ENCODE results near the gene GREB1. TPM values are rescaled to one million over a fixed set of nuclear protein-coding genes. Genes with fewer than 3 reads are reported as not detected.

Gene GREB1
- total RNA-seq, 1 donor from 2014 or later = 0.24 TPM

DNA sequence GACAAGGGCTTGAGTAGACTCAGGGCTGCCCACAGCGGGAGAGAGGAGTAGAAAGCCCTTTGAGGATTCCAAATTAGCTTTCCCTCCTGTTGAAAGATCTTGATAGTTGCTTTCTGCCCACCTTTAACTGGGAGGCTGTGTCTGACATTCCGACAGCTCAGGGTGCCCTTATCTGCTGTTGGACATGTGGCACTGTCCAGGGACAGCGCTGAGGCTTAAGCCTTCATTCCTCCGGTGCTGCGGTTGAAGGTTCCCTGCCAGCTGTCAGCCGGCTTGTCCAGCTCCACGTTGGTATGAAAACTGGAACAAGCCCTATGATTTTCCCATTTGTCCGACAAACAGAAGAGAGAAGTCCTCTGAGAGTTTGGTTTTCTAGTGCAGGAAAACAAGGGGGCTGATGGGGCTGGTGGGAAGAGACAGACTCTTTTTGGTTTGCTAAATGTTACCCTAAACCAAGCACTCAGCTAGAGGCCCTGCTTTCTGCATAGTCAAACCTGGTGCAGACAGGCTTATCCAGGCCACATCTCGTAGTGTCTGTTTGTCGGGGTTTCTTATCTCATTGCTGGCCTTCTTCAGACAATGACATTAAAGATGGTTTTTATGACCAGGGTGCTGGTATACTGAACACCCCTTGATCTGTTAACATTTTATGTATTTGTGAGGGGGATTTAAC is 24.5 kb downstream of the GREB1 start:
- DNase-seq (ENCODE audit: low read depth) = peak; percentile 69

DNA sequence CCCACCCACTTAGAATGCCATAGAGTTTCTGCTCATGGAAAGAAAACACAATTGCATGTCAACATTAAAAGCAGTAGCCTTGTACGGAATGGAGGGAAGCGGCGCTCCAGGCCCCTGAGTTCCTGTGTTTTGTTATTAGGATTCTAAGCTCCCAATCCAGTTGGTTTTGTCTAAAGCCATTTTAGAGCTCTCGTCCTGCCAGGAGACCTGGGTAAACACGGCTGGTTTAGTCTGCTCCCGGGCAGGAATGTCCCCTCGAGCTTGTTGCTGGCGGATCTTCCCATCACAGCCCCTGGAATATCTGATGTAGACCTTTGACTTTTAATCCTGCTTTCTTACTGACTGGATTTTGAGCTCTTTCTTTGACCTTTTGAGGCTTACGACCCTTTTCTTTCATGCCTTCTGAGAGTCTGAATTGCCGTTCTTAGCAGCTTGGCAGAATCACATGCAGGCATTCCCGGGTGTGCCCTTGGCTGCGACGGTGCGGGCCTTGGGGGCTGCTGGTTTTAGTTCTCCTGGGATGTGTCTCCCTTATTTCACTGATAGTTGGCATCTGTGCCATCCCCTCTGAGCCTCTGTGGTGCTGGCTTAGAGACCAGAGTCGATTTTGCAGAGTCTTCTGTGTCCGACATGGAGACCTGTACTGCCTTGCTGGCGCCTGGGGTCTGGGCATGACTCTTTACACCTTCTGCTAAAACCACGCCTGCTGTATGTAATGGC is 25.4 kb downstream of the GREB1 start:
- DNase-seq (ENCODE audit: low read depth) = no peak

DNA sequence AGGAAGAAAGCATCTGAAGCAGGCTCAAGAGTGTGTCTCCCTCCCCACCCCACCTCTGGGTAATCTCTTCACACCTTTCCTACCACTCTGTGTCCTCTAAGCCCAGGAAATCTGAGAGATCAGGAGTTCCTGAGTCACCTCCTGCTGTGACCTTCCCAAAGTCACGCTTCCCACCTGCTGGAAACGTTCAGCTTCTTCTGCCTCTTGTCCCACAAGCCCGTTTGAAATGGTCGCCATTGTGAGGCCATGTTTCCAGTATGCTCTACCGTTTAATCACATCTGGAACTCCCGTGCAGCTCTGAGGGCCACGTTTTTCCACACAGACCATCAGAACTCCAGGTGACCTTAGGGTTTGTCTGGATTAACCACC is 25.9 kb downstream of the GREB1 start:
- no peak for DNase-seq (ENCODE audit: low read depth)

DNA sequence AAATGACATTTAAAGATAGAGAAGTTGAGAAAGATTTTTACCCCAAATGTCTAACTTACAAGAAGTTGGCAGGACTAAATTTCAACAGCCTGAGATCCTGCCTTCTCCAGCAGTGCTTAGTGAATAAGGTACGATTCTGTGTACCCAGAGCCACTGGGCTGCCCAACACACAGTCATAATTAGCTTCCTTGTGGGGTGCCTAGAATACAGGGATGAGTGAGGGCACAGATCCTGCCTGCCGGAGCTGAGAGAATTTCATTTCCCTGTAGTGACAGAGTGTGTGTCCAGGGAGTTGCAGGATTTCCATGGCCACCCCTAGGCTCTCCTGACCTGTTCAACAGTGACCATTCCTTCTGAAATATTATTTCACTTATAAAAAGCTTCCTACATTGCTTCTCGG is 27.0 kb downstream of the GREB1 start:
- DNase-seq (ENCODE audit: low read depth) = no peak

DNA sequence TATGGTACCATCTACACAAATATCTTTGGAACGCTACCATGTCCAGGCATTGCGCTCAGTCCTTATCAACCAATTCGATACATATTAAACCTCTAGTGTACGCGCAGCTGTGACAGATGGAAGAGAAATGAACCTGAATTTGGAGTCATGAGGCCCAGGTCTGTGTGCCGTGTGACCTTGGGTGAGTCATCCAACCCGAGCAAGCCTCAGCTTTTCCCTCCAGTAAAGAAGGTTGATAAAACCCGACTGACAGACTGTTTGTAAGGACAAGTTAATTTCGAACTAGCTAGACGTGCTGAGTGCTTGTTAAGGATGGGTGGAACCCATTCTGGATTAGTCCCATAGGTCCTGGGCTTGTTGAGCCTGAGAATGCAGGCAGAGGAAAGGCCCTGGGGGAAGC is 28.2 kb downstream of the GREB1 start:
- DNase-seq (ENCODE audit: low read depth) = no peak

DNA sequence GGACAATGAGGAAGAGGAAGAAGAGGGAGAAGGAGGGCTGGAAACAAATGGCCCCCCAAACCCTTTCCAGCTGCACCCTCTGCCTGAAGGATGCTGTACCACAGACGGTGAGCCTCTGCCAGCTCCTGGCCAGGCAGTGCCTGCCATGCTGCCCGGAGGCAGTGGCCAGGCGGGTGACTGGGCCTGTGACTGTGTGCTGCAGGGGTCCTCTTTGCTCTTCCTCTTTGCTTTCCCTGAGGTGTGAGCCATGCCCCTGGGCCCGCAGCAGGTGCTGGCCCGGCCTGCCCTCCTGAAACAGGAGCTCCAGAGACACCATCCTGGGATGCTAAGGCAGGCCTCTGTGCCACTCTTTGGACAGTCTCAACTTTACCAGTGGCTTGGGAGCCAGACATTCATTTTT is 28.6 kb downstream of the GREB1 start:
- no peak for DNase-seq (ENCODE audit: low read depth)

DNA sequence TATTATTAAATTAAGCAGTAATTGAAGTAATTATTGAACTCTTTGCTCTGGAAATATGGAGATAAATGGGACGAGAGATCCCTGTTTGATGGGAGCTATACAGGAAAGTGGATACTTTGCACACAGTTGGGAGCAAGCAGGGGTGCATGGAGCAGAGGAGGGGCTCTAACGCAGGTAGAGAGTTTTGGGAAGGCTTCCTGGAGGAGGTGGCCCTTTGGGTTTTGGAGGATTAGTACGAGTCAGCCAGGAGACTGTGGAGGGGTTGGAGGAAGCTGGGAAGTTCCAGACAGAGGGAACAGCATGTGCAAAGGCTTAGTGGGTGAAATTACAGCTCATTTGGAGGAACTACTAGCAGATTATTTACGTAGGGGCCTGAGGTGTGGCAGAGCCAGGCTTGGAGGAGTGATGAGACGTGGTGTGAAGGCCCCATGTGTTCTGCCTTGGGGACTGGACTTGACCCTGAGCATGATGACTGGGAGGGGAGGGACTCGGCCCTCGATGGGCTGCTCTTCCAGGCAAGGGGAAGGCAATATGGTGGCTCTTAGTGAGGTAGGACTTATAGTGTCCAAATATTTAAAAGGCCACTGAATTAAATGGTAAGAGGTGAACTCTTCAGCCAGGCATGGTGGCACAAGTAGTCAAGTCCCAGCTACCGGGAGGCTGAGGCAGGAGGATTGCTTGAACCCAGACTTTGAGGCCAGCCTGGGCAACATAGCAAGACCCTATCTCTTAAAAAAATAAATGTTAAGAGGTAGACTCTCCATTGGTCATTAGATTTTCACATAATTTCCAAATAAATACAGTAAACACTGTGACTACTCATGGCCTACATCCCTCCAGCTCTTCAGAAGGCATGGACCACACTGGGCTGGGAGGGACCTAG is 30.2 kb downstream of the GREB1 start:
- DNase-seq (ENCODE audit: low read depth) = no peak

DNA sequence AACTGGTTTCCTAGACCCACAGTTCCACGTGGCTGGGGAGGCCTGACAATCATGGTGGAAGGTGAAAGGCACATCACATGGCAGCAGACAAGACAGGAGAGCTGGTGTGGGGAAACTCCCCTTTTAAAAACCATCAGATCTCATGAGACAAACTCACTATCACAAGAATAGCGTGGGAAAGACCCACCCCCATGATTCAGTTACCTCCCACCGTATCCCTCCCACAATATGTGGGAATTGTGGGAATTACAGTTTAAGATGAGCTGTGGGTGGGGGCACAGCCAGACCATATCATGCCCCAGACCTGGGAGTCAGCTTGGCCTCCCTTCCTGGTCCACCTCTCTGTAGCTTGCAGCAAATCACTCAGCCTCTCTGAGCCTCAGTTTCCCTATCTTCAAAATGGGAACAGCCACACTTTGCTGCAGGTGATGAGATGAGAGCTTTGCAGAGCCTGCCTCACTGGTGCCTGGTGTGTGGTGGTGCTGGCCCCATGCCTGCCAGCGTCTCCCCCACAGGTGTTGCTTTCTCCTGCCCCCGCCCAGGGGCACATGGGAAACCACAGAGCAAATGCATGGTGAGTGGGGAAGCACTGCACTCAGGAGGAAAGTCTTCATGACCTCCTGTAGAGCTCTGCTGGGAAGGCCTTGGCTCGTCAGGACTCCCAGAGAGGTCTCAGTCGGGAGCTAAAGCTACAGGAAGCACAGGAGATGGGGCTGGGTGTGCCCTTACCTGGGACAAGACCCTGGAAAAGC is 31.1 kb downstream of the GREB1 start:
- DNase-seq (ENCODE audit: low read depth) = no peak

DNA sequence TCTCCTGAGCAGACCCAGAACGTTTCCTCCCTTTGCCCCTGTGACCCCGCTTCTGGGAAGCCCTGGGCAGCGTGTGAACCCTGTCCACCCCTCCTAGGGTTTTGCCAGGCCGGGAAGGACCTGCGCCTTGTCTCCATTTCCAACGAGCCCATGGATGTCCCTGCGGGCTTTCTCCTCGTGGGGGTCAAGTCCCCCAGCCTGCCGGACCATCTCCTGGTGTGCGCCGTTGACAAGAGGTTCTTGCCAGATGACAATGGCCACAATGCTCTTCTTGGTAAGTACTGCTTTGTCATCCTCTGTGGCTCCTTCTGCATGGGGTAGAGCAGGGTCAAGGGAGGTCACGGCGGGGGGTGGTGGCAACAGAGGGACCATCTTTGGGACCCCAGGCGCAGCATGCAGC is 32.5 kb downstream of the GREB1 start:
- DNase-seq (ENCODE audit: low read depth) = no peak

DNA sequence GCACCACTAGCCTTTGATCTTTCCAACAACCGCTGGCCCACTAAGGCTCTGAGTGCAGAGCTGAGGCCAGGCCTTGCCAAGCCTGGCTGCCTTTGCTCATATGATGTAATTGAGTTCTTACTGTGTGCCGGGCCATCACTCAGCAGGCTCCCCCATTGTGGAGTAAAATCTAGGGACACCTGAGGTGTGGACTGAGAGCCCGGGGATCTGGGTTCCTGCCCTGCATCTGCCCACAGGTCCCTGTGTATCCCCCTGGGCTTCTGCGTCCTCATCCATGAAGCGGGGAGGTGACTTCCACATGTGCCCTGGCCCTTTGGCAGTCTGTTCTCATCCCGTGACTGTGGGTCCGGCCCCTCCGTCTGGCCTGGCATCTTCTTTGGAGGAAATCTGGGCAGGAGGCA is 33.8 kb downstream of the GREB1 start:
- no peak for DNase-seq (ENCODE audit: low read depth)

DNA sequence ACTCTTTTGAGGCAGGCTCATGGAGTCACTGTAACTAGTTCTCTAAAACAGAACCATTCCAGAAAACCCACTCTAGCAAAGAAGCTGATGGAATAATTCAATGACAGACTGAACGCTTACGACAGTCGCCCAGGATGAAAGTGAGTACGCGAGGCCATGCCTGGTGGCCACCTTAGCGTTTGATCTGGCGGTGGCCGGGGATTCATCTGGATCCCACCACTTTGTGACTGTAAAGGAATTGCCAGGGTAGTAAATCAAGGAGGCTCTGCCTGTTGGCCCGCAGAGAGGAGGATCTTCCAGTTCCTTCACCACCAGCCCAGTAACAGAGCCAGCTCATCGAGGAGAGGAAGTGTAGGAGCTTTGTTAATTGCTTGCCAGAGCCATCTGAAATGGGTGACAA is 34.6 kb downstream of the GREB1 start:
- no peak for DNase-seq (ENCODE audit: low read depth)

DNA sequence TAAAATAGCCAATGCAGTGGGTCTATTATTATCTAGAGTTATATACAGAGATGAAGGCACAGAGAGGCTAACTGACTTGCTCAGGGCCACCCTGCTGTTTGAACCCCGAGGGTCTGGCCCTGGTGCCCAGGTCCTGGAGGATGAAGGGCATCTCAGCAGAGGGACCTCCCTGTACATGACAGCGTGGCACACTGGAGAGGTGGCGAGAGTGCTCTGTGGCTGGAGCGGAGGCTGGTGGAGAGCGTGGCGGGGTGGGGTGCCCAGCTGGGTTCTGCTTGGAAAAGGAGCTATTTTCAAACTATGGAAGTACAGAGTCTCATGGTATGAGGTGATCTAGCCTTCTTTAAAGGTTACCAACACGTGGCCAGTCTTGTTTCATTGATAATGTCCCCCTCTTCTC is 35.8 kb downstream of the GREB1 start:
- DNase-seq (ENCODE audit: low read depth) = no peak

DNA sequence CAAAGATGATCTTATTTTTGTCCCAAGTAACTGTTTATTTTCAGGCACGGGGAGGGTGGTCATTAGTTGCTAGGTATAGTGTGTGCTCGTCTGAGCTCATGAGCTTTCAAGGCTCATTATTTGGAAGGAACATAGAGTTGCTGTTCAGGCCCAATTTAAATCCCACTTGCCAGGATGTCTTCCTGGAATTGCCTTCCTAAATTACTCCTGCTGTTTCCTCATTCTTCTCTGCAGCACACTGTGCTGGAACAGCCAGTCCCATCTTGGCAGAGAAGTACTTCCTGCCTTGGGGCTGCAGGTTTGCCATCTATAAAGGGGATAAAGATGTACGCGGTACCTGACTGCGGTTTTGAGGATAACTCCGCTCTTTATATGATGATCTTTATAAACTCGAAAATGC is 37.3 kb downstream of the GREB1 start:
- DNase-seq (ENCODE audit: low read depth) = no peak

DNA sequence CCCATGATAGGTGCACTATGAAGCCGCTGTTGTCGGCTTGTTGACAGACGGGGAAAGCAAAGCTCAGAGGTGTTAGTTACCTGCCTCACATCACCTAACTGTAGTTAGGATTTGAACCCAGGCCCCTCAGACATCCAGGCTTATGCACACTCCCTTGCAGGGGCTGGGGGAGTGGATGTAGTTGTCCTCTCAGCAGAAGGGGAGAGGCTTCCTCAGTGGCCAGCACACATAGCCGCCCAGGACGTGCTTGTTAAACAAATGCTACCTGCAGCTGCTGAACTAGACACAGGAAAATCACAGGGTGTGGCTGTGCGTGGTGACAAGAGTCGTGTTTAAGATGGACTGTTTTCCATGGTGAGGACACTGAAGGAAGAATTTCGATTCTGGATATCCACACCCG is 39.2 kb downstream of the GREB1 start:
- peak; percentile 64 for DNase-seq (ENCODE audit: low read depth)

DNA sequence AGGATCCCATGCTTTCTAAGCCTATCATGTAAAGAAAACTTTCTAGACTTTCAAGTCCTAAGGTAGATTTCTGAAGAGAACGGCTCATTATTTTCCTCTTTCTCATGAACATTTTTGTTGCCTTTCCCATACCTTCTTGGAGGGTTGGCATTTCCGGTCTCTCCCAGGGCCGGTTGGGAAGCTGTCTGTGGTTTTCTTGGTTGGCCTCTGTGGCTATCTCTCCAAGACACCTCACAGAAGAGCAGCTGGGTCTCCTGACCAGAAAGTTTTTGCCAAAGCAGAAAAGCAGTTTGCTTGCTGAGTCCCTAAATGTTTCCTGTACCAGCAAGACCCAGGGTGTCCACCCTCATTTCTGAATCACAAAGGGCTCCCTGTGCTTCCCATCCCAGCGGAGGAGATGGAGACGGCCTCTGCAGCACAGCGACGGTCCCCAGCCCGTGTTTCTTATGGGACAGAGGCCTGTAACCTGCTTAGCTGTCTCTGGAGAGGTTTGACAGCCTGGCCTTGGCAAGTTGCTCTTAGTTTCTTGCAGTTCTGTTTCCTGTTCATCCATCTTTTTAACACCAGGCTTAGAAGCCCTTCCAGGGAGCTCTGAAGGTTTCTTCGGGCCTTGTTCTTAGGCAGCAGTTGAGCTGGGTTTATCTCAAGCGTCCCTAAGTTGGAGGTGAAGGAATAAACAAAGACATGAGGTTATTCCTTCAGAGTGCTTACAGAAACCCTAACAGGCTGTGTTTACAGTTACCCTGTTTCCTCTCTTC is 39.8 kb downstream of the GREB1 start:
- peak; percentile 82 for DNase-seq (ENCODE audit: low read depth)

DNA sequence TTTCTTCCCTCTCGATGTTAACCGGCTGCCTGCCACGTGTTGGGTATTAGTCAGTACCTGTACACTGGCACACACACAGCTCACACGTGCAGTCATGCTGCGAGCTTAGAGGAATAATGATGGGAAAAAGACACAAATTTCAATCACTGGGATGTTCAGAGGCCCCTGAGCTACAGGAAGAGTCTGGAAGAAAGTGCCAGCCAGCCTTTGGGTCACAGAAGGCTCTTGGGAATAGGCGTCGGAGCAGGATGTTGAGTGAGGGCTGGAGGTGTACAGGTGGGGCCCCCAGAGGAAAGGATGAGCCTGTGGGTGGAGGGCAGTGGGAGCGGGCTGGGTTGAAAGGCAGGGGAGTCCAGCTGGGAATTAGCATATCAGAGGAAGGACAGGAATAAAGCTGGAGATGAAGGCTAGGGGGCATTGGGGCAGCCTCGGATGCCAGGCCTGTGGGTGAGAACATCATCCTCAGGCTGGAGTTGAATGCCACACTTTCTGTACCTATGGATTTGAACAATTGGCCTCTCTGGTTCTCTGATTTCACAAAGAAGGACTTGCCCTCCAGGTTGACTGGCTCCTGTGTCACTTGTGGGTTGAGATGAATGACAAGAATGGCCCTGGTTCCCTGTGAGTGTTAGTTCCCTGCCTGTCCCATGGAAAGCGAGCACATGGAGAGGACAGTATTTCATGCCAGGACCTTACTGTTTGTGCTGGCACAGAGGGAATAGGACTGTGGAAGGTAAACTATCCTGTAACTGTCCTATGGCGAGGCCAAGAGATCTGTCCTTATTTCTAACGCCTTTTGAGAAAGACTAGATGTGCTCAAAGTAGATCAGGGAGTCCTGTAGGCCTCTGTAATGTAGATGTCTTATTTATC is 40.6 kb downstream of the GREB1 start:
- peak; percentile 34 for DNase-seq (ENCODE audit: low read depth)

DNA sequence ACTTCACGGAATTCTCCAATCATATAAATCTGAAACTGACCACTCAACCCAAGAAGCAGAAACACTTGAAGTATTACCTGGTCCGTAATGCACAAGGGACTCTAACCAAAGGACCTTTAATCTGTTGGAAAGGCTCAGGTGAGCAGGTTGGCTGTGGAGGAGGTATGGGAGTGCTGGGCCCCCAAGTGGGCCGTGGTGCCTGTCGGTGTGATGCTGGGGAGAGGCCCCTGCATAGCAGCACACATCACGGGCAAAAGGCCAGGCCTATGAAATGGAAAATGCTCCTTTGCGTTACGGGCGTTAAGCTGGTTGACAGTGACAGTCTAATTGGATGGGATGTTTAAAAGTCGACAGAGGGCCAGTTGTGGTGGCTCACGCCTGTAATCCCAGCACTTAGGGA is 42.6 kb downstream of the GREB1 start:
- DNase-seq (ENCODE audit: low read depth) = no peak

DNA sequence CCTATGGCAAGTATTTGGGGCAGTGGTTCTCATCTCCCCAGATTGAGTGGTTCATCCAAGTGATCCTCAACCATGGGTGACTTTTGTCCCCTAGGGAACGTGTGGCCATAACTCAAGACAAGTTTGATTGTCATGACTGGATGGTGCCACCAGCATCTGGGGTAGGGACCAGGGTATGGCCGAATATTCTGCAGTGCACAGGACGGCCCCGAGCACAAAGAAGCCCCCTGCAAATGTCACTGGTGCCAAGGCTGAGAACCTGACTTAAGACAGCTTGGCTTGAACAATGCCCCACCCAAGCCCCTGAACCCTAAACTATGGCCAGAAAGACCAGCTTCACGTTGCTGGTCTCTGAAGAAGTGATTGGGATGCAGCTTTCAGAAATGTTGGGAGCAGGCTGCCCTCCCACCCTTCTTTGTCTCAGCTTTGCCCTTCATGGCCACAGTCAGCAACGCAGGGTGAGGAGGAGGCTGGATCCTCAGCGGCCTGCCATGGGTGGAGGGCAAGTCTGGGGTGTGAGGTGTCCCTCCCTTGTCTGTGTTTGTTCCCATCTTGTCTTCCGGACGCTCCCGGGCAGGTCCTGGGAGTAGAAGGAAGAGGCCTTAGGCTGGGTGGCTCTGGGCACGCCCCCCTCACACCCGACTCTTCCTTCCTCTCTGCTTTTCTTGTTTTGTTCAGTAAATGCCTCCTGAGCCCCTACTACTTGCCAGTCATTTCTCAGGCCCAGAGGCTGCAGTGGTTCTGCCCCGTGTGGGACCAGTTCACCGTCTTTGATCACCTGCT is 43.4 kb downstream of the GREB1 start:
- no peak for DNase-seq (ENCODE audit: low read depth)
